ENCODE results near the gene PIK3R1.

The PIK3R1 gene

DNA sequence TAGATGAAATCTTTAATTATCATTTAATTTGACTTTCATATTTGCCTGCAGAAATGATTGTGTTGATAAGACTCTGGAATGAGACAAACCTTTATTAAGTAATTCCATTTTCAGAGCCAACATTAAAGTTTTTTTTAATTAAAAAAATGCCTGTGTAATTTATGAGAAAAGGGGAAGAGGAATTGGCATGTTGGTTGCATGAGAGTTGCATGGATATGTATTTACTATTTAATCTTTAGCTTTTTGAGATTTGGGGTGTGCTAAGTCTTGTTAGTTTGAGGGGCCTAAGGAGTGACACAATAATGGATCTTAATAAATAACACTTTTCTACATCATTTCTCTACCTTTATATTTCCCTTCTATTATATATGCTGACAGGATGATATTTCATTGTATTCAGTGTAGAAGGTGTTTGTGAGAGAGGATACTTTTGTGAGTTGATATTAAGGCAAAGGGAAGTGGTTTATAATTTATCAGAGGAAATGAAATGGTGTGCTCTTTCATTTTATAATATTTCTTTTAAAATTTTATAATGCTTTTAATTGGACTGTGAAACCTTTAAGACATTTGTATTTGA, 54.9 kb downstream of the PIK3R1 start:
- no peak for DNase-seq (ENCODE audit: low read depth in 3 of 3)

DNA sequence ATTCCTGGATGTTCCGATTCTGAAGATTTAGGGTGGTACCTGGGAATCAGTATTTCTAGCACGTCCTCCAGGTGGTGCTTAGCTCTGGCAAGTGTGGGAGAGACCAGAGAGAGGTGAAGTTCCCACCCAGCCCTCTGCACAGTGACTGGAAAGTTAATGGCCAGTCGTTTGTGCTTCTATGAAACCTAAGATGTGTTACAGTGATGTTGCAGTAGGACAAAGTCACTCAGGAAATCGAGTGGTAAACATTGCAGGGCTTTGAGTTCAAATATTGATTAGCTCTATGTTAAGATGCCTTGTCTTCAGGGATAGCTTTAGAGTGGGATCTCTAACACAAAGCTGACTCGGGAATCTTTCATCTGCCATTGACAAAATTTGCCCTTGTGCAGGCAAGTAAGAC, 55.6 kb downstream of the PIK3R1 start:
- DNase-seq (ENCODE audit: low read depth in 3 of 3): no peak

DNA sequence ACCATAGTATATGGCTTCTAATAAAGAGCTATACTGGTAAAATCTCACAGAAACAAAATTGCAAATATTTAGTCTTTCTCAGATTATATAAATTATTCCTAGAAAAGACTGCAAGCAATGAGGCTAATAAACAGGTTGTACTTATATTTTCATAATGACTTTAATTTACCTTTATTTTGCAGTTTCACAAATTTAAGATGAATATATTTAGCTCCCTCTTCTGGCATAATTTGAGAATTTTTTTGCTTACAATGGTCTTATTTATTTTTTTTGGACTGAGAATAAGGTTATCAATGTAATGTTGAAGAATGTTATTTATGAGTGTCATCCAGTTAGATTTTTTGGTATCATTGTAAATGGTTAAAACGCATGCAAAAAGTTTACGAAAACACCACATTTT, 56.7 kb downstream of the PIK3R1 start:
- DNase-seq (ENCODE audit: low read depth in 3 of 3): no peak

DNA sequence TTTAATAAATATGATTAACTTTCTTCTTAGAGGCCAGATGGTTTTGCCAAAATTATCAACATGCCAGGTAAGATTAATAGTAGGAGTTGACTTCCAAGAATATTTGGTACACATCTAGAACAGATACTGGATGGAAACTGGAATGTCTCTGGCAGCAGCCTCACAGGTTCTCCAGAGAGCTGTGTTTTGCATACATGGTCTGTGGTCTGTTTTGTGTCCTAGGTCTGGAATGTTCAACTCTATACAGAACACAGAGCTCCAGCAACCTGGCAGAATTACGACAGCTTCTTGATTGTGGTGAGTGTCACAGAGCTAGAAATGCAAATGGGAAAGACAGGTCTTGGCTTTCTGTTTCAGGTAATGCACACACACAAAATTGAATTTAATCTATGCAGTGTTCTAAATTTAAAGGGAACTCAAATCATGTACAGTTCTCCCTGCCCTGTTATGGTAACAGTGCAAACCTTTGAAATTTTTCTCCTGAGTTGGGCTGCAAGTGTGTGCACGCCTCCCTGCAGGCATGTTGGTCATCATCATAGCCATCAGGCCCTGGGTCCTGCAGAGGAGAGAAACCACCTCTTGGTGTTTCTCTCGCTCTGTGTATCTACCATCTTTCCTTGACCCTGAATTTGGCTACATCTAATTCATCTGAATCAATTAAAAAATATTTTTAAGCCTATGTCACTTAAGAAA, 58.3 kb downstream of the PIK3R1 start:
- DNase-seq (ENCODE audit: low read depth in 3 of 3): no peak

DNA sequence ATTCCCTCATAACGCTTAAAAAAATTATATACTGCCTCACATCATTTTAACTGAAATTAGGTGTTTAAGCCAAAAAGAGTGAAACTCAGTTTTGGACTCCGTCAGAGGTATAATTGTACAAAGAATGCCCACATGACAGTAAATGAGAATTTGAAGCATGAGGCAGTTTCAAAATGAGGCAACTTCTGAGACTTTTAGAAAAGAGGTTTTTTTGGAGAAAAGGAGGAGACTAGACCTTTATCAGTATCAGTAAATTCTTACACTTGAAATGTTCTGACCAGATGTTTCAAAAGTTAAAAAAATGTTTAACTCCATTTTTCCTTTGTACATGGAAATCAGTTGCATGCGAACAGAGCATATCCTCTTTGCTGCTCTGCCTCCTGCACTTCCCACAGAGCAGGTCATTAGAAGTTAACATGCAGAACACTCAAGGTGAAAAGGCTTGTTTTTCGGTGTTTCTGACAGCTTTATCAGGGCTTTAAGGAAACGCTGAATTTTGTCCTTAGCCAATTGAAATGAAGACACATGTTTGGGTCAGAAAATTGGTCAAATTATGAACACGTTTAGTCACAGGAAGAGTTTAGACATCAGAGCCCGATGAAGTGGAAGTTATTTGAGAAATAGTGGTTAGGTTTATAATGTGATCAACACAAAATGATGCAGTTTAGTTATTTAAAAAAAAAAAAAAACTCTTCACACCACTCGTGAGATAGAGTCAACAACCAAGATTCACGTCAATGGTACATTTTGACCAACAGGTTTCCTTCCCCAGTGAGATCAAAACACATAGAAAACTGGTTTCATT, 59.5 kb downstream of the PIK3R1 start:
- no peak for DNase-seq (ENCODE audit: low read depth in 3 of 3)

DNA sequence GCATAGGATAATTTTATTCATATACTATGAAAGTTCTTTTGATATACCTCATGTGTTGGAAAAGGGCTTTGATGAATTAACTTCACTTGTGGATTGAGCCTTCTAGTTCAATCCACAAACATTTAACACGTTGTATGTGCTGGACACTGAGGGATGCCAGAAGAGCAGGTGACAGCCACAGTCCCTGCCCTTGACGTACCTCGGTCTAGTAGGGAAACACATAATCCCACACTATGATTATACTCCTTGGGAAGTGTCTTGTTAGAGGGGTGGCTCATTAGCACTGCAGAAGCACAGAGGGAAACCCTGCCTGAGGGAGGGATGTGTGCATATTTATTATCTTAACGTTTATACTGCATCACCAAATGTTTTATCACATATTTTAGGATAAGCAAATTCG, 61.2 kb downstream of the PIK3R1 start:
- no peak for DNase-seq (ENCODE audit: low read depth in 3 of 3)

DNA sequence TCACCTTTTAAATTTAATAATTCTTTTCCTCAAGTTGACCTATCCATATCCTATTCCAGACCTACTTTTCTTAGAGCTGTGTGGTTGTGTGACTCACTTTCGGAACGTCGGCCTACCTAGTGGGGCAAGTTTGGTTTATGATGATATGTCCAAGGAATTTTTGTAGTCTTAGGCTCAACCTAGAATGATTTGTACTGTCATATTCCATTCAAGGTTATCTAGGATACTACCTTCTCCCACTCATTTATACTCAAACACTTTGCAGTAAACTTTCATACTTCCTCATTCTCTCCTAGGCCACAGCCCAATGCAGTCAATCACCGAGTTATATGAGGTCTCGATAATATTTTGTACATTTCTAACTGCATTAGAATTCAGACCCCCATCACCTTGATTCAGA, 61.9 kb downstream of the PIK3R1 start:
- DNase-seq (ENCODE audit: low read depth in 3 of 3): no peak

DNA sequence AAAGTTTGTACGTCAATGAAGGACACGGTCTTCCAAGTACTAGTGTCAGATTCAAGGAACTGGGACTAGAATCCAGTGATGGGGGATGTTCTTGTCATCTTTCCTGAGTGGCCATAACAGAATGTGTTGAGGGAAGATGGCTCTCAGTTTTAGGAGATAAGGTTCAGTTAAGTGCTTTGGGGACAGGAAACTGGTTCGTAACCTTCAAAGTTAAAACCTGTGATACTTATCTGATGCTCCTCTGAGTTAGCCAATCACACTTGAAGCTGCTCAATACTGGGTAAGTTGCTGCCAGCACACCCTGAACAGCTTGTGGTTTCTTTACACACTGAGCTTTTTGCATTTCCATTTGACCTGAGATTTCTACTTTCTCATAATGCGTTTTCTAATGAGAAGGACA, 64.4 kb downstream of the PIK3R1 start:
- peak in 1 of 3 donors; percentile 23 for DNase-seq (ENCODE audit: low read depth in 3 of 3)

DNA sequence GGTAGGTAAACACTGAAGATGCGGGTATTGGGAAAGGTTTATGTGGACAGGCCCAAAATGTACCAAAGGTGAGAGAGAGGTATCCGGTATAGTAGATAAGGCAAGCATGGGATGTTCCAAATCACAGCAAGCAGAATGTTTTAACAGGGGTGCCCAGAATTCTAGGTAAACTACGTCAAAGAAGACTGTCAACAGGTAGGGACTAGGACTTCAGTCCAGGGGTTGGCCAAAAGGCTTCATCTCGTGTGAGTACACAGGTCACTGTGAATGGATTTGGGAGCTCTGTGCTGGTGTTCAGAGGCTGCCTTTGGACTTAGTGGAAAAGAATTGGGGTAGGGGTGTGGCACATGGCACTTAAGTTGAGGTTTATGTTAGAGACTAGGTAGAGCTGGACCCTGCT, 66.4 kb downstream of the PIK3R1 start:
- no peak for DNase-seq (ENCODE audit: low read depth in 3 of 3)

DNA sequence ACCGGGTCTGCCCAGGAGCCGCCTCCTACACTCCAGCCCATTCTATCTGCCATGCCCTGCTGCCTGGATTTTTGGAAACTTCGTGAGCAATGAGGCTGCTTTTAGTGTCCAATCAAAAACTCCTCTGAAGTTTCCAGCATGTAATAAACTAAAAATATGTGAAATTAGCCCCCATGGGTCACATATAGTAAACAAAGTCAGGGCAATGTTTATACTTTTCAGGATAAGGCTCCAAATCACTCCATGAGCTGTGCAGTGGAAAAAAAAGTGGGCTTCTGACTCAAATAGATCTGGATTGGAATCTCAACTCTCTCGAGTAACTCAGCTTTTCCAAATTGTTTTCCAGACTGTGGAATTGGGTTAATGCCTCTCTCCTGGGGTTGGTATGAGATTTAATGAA, 68.2 kb downstream of the PIK3R1 start:
- DNase-seq (ENCODE audit: low read depth in 3 of 3): no peak

DNA sequence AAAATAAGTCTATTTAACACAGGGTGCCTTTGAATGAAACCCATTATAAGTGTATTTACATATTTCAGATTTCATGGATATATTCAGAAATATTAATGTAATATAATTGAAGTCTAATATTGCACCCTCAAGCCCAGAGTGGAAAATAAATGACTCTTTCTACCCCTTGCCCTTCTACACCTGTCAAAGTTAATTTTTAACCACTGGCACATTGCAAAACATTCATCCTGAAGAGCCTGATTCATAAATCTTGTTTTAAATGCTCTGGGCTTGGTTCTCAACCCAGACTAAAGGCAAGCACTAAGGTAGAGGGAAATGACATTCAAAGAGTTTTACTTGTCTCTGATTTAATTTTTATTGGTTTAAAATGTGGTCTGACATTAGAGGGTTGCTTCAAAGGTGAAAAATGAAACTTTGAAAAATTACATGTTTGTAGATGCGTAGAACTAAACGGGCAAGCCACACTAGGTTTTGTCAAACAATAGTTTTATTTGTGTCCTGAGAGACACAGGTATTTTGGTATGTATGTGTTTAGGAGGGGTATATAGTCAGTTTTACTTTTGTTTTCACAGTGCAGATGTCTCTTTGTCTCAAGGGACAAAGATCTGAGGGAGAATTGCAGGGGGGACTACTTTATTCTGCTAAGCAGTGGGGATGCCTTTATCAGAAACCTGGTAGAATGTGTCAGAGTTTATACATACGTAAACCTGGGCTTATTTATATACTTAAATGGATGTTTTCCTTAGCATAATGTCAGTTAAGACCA, 69.7 kb downstream of the PIK3R1 start:
- no peak for DNase-seq (ENCODE audit: low read depth in 3 of 3)

DNA sequence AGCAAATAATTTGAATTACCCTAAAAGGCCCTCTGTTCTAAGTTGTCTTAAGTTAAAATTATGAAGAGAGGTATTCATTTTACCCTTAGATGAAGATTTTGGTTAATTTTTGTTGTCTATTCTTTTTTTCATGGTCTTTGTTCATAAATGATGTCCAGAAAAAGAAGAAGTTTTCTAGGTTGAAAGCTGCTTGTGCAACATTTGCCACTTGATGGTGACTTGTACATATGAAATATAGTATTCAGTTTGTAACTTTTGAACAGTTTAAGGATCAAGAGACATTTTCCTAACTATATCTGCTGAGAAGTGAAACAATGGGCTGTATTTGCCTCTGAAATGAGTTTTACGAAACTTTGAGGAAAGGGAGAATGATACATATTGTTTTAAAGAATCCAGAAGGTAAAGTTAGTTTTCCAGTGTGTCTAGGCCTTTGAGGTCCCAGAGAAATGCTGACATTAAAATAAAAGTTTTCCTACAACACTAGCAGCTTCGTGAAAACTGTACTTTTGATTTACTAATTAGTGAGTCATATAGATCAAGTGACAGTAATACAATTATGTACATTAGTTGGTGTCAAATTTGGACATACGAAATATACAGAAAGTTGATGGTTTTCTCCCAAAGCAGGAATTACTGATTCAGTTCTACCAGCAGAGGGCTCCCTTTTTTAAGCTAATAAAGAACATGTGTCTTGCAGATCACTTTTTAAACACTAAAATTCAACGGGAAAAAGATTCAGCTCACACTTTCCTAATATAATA, 70.5 kb downstream of the PIK3R1 start:
- DNase-seq (ENCODE audit: low read depth in 3 of 3): no peak

DNA sequence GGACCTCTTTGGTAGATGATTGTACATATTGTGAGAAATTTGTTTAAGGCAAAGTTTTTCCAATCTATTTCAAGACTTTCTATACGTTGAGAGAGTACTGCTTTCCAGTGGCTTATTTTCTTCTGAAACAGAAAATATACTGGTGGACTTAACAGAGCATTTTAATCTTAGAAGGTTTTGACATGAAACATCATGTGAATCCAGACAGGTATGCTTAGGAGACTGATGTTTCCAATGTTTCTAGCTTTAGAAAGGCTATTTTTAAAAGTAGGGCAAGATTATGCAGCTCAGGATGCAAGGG, 71.0 kb downstream of the PIK3R1 start:
- no peak for DNase-seq (ENCODE audit: low read depth in 3 of 3)

DNA sequence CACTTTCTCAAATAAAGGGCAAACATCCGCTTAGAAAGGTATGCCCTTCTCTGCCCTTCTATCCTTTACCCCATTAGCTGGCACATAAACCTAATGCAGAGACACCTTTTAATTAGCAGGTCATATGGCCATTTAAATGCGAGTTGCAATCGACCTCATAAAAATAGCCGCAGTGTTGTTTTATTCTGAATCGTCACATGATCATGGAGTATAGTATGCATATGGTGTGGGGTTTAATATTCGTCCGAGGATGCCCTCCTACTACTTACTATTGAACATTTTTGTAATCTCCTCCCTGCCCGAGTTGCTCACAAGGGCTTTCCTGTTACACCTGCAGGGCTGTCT, 72.0 kb downstream of the PIK3R1 start:
- no peak for DNase-seq (ENCODE audit: low read depth in 3 of 3)

DNA sequence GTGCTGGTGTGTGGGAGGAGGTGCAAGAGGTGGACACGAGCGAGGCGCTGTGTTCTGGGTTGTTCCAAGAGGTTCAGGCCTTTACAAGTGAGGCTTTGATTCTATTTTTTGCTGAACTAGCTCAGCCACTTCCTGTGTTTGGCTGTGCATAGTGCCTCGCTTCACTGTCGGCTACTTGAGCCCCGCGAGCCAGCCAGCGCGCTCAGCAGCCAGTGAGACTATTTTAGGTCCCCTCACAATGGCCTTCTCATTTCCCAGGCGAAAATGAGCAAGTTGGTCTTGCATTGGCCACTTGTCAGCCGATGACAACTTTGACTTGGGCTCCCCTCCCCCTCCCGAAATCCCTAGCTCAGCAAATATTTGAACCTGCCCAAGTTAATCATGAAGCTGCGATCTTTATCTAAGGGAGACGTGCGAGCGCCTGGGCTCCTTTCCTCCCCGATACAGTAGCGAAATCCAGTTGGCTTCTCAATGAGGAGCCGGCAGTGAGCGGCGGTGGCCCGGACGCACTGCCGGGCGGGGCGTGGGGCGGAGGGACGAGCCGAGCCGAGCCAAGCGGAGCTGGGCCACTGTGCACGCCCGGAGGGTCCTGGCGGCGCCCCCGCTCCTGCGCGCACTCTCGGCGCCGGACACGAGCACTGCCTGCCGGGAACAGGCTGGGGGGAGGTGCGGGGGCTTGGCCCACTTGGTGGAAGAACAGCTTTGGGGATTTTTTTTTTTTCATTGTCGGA, 72.6 kb downstream of the PIK3R1 start:
- peak in 2 of 3 donors; percentile 12 to 42 for DNase-seq (ENCODE audit: low read depth in 3 of 3)

DNA sequence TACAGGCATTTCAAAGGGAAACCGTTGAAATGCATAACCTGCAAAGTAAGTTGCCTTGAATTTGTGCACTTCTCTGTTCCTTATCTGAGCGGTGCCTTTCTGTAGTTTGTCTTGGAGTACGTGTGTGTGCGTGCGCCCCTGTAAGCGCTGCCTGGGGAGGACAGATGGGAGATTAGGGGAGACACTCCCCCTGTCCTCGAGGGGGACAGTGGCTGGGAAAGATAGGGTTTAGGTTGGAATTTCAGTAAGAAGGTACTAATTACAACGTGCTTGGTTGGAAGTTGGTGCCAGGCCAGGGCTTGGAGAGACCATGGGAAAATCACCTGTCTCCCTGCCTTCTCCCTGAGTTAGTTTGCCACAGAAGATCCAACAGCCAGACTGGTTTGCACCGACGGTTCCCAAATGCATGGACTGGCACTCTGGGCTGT, 73.2 kb downstream of the PIK3R1 start:
- DNase-seq (ENCODE audit: low read depth in 3 of 3): no peak

DNA sequence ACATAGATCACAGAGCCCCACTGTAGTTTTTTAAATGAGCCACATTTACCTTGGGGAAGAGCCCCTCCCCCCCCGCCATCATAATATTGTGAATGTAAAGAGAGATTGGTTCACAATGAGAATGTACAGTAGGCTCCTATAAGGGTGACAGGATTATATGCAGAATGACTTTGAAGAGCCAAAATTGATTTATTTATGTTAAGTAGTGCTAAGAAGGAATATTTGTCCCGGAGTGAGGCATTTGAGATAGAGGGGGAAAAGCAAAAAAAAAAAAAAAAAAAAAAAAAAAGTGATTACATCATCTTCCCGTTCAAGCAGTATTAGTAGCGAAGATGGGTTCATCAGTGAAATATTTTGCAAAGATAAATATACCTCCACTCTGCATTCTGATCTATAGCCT, 73.9 kb downstream of the PIK3R1 start:
- DNase-seq (ENCODE audit: low read depth in 3 of 3): no peak

DNA sequence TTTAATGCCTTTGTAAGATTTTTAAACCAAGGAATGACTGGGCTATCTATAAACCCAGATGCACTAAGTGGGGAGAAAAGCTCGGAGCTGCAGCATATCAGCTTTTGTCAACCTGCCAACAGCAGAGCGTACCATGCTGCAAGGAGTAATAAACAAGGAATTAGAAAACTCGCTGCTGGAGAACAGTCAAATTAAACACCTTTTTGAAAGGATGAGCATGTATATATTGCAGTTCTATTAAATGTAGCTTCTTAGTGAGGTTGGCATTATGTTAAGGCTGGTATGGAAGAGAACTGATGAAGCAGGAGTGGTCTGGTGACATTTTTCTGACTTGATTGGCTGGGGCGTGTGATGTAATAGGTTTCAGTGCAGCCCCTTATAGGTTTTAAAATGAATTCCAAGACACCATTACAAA, 74.7 kb downstream of the PIK3R1 start:
- DNase-seq (ENCODE audit: low read depth in 3 of 3): no peak

DNA sequence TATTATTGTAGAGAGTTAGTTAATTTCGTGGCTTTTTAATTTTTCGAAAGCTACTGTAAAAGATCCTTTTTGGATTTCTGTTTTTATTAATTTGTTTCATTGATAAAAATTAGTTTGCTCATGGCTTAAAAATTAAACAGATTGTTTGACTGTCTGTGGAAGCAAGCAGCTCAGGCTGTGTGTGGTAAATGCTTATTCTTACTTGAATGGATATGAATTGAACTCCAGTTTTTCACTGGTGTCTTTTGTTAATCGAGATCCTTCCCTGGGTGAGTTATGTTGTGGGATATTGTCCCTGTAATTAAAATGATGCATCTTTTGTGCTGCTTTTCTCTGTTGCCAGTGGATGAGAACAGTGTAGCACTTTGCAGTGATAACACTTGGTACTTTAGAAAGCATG, 75.3 kb downstream of the PIK3R1 start:
- DNase-seq (ENCODE audit: low read depth in 3 of 3): no peak

DNA sequence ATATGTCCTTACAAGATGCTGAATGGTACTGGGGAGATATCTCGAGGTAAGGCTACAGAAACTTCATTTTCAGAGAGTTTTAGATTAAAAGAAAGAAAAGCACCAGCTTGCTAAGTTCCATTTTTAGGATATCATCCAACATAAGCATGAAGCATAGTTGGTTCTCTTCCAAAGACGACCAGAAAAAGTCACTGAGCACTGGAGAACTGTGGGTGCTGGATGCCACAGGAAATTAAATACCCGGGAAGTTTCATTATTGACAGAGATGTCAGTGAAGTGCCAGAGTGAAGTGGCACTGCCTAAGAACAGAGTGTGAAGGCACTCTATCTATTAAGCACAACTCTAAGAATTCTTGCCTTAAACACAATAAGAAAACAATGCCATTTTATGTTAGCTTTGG, 76.8 kb downstream of the PIK3R1 start:
- no peak for DNase-seq (ENCODE audit: low read depth in 3 of 3)

DNA sequence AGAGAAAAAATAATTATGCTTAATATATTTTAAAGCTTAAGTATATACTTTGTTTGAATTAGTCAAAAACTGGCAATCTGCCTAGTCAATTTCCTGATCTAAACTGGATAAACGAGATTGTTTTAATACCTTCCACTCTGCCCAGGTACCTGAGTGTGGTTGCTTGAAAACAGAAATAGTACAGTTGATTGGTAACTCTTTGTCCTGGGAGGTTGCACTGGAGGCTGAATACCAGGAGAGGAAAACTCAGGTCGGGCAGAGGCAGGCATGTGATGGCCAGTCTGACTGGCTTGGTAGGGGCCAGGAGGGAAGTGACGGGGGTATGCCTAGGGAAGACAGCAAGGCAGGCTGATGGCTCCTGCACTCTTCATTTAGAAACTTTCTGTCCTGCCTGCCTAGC, 80.2 kb downstream of the PIK3R1 start:
- DNase-seq (ENCODE audit: low read depth in 3 of 3): no peak
